ENCODE results near the gene FUT7.
A peak's percentile ranks its signal among the peaks of the same experiment; 100 is the strongest.
"Not testable (repeated sequence)": the region's sequence is repeated elsewhere in the genome, so short reads cannot be mapped to it uniquely, and the experiment has no call there.

The FUT7 gene

DNA sequence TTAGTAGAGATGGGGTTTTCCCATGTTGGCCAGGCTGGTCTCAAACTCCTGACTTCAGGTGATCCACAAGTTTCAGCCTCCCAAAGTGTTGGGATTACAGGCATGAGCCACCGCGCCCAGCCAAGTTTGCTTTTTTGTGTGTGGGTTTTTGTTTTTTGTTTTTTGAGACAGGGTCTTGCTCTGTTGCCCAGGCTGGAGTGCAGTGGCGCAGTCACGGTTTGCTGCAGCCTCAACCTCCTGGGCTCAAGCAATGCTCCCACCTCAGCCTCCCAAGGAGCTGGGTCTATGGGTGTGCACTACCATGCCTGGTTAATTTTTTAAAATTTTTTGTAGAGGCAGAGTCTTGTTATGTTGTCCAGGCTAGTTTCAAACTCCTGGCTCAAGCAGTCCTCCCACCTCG, 1.6 kb upstream of the FUT7 start:
- not testable (repeated sequence) for DNase-seq (ENCODE audit: low read depth)

DNA sequence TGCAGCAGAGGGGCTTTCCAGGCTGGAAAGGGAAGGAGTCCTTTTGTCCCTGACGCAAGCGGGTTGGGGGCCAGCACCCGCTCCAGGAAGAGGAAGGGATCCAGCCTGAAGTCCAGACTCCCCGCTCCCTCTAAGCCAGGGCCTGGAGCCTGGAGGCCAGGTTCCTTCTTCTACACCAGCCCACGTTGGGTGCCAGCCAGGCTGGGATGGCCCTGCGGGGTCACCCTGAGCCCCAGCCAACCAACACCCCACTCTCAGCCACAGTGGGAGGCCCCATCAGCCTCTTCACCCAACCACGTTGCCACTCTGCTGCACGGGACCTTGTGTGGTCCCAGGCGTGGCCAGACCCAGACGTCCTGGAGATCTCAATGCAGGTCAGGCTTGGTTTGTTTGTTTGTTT, 970 bp upstream of the FUT7 start:
- DNase-seq (ENCODE audit: low read depth), result no peak

DNA sequence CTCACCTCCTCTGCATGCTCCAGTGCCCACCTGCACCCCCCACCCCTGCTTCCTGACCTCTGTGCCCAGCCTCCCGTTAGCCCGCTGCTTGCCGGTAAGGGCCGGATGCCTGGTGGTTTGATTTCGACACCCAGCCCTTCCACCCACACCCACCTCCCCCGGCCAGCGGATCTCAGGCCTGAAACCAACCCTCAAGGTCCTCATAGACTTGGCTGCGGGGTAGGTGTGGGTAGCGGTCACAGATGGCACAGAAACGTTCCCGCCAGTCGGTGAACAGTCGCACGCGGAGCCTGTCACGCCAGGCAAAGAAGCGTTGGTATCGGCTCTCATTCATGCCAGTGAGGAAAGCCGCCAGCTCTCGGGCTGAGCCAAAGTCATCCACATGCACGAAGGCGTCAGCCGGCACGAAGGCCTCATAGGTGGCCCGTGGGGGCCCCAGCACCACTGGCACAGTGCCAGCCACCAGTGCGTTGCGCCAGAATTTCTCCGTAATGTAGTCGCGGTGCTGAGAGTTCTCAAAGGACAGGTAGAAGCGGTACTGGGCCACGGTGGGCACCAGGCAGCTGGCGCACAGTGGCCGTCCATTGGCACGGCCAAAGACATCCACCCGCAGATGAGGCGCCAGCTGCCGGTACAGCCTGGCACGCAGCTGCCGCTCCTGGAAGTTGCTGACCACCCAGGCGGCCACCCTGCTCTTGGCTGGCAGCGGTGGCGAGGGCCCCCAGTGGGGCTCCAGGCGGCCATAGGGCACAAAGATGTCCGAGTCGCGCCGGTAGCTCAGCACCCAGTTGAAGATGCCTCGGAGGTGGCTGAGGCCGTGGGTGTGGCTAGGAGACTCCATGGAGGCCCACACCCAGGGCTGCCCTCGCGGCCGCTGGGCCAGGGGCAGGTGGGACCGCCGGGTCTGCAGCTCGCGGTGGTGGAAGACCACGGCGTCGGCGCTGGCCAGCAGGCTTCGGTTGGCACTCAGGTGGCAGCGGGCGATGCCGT, 1.1 kb downstream of the FUT7 start:
- peak; percentile 33 for DNase-seq (ENCODE audit: low read depth)

- no peak for DNase-seq (ENCODE audit: low read depth)
Observed at GRCh38 chr9:137030006-137030405, 1.9 kb downstream of the FUT7 start.

GRCh38 chr9:137029058-137029936, 2.6 kb downstream of the FUT7 start:
- peak; percentile 61 for DNase-seq (ENCODE audit: low read depth)

GRCh38 chr9:137028263-137029057, 3.4 kb downstream of the FUT7 start:
- DNase-seq (ENCODE audit: low read depth), result peak; percentile 44

DNA sequence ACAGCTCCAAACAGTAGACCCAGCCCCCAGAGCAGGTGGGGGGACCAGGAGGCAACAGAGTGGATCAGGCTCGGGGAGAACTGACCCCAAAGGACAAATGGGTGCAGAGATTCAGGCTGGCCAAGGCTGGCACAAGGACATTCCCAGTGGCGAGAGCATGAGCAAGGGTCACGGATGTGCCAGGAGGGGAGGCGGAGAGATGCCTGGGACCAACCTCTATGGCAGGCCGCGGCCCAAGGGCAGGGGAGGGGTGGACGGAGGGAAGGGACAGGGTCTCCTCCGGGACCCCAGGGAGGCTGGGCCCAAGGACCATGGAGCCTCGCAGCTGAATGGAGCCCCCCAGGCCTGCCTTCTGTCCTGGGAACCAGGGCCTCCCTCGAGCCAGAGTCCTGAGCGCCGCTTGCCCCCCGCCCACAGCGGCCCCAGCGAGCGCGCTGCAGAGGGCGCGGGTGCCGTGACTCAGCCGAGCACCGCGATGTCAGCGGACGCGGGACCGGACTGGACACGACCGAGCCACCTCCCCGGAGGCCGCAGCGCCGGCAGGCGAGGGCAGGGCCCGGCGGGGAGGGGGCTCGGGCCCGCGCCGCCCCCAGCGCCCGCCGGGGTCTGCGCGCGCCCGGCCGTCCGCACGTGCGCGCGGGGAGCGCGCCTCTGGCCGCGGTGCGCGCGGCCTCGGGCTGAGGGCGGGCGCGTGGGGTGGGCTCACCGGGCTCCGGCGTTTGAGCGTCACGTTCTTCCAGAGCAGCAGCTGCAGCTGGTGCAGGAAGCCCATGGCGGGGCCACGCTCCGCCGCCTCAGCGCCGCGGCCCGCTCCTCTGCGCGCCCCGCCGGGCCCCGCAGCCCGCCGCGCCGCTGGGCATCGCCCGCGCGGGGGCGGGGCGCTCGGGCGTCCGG, 4.3 kb downstream of the FUT7 start, which contains the start of gene ABCA2:
Gene ABCA2 (minus strand): TSS at position 869 of the 894 bp plus-strand sequence. CDS start 97 bp downstream, at position 772.
- no peak for DNase-seq (ENCODE audit: low read depth)

- DNase-seq (ENCODE audit: low read depth), result no peak
Observed at GRCh38 chr9:137026828-137027227, 5.1 kb downstream of the FUT7 start.

DNA sequence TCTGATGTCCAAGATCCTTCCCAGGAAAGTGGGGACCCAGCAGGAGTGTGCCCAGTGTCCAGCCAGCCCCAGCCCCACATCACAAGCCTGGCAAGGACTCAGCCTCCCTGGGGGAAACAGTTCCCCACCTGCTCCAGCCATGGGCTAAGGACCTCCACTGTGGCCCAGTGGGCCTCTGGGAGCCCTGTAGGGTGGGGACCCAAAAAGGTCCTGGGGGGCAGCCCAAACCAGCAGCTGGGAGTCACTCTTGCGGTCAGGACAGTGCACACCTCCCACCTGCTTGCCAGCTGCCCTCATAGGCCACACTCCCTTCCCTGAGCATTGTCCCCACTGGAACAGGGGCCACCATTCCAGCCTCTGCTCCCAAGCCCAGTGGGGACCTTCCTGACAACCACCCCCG, 5.5 kb downstream of the FUT7 start:
- DNase-seq (ENCODE audit: low read depth), result no peak

GRCh38 chr9:137025517-137025966, 6.3 kb downstream of the FUT7 start:
- no peak for DNase-seq (ENCODE audit: low read depth)

DNA sequence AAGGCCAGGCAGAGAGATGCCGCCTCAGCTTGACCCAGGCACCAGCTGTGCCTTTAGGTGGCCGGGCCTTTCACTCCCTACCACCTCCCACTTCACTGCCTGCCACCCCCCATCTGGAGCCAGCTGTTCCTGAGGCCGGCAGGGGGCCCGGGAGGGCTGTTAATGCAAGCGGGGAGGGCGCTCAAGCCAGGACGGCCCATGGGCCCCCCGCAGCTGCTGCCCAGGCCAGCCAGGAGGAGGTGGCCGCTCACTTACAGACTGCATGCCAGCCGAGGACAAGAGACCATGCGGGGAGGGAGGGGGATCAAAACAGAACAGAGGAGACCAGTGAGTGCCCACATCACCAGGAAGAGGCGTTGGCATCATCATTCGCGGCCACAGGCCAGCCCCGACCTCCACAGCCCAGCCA, 8.3 kb downstream of the FUT7 start:
- DNase-seq (ENCODE audit: low read depth), result no peak

DNA sequence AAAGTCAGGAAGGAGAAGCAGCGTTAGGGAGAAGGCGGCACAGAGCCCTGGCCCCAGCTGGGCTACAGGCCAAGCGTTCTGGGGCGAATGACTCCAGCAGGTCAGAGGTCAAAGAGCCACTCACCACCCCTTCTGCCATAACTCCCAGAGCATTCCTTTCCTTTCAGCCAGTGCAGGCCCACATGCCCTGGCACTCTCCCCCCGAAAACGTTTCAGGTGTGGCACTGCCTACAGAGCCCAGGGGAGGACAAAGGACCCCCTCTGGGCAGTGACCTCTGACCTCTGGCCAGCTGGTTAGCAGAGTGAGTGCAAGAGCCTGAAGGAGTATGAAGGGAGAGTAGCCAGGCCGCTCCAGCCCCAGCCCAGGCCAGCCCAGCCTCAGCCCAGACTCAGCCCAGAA, 8.7 kb downstream of the FUT7 start:
- DNase-seq (ENCODE audit: low read depth), result no peak

DNA sequence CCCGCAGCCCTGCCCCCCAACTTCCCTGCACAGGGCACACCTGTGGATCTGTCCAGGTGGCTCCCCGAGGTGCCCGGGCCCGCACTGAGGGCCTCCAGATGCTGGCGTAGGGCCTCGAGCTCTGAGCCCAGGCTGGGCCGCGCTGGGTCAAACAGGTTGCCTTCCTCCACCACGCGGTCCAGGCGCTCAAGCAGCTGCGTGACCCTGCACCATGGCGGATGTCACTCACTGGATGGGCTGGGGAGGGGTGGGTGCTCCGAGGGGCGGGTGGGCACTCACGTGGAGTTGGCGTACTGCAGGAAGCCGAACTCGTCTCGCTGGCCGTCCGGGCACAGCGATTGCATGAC, 9.3 kb downstream of the FUT7 start:
- no peak for DNase-seq (ENCODE audit: low read depth)

DNA sequence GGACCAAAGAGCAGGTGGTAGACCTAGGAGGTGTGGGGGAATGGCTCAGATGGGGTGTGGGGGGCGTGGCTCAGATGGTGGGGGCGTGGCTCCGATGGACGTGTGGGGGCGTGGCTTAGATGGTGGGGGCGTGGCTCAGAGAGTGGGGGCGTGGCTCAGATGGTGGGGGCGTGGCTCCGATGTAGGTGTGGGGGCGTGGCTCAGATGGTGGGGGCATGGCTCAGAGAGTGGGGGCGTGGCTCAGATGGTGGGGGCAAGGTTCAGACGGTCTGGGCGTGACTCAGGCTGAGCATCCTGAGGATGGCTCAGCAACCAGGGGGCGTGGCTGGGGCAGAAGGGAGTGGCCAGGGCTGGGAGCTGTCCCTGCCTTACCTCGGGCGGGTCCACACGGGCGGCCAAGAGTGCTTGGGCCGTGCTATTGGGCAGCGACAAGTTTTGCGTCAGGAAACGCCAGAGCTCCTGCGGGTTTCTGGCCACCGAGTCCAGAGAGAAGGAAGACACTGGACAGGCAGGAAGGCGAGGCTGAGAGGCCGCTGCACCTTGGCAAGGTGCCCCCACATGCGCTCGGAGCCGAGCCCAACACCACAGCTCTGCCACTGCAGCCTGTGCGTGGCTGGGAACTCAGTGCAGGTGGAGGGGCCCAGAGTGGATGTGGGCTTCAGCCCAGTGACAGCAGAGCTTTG, 9.8 kb downstream of the FUT7 start:
- peak; percentile 59 for DNase-seq (ENCODE audit: low read depth)

DNA sequence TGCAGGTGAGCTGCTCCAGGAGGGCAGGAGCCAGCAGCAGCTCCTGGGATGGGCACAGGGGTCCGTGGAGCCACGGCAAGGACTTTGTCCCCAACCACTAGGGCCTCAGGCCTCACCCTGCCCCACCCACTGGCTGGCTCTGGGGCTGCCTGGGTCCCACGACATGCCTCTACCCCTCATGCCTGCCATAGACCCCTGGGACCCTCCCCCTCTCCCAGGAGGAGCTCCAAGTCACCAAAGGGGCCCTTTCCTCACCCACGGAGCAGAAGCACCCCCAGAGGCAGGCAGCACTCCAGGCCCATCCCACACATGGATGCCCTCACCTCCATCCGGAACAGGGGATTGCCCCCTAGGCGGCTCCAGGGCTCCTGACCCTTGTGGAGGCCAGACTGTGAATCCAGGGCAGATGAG, 10.3 kb downstream of the FUT7 start:
- no peak for DNase-seq (ENCODE audit: low read depth)

GRCh38 chr9:137020771-137021567, 10.9 kb downstream of the FUT7 start:
- DNase-seq (ENCODE audit: low read depth), result no peak

- no peak for DNase-seq (ENCODE audit: low read depth)
Observed at GRCh38 chr9:137019891-137020683, 11.8 kb downstream of the FUT7 start.

DNA sequence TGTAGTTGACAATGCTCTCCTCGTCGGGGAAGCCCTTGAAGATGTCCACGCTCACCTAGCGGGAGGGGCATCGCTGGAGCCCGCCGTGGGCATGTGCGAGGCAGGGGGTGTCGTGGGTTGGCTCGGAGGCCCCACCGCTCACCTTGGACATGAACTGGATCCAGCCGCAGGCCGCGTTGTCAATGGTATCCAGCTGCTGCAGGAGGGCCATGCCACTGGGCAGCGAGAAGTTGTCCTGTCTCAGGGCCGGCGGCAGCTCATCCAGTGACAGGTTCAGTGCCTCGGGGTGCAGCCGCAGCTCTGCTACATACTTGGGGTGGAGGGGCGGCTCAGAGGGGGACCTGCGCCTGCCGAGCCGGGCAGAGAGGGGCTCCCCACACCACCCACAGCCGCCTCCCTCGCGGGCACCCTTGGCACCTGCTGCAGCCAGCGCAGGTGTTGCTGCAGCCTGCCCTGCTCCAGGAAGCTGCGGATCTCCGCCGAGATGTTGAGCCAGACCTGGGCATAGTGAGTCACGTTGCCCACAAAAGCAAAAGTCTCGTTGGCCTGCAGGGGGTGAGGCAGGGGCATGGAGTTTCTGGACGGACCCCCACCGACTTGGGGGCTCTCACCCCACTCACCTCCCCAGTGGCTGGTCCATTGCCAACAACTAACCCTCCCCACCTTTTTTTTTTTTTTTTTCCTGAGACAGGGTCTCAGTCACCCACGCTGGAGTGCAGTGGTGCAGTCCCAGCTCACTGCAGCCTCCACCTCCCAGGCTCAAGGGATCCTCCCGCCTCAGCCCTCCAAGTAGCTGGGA, 12.9 kb downstream of the FUT7 start:
- no peak for DNase-seq (ENCODE audit: low read depth)
